ENCODE measurements around the gene HS3ST6. TPM values are rescaled to one million over a fixed set of nuclear protein-coding genes. Genes with fewer than 3 reads are reported as not detected.
A peak's percentile ranks its signal among the peaks of the same experiment; 100 is the strongest.

Gene HS3ST6
- polyA plus RNA-seq, 1 experiment, result not detected

- TF ChIP-seq, protein P1, sequence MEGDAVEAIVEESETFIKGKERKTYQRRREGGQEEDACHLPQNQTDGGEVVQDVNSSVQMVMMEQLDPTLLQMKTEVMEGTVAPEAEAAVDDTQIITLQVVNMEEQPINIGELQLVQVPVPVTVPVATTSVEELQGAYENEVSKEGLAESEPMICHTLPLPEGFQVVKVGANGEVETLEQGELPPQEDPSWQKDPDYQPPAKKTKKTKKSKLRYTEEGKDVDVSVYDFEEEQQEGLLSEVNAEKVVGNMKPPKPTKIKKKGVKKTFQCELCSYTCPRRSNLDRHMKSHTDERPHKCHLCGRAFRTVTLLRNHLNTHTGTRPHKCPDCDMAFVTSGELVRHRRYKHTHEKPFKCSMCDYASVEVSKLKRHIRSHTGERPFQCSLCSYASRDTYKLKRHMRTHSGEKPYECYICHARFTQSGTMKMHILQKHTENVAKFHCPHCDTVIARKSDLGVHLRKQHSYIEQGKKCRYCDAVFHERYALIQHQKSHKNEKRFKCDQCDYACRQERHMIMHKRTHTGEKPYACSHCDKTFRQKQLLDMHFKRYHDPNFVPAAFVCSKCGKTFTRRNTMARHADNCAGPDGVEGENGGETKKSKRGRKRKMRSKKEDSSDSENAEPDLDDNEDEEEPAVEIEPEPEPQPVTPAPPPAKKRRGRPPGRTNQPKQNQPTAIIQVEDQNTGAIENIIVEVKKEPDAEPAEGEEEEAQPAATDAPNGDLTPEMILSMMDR (IDR thresholded peaks at IDR 0.05; ENCODE audit: insufficient read depth, low read depth, low read length), result no peak
- ChIA-PET CTCF (interaction anchor here (0.6 to 4.5 kb wide), 26 partner anchors 8 to 311 kb away, joined by 3 to 48 read pairs (median 5); partner anchors contain the start of genes MEIOB, MSRB1 and RPS2), POLR2A (interaction anchor here (0.6 kb wide), 1 partner anchor 211 kb away, joined by 3 read pairs; no protein-coding TSS in a partner anchor)
- no peak for DNase-seq (ENCODE audit: low read depth)
- Histone ChIP-seq H3K4me3 (ENCODE audit: low read depth, low read length) (peak overlapping the region; percentile 54), H3K36me3 (ENCODE audit: control insufficient read depth, insufficient read depth, low read length) (no peaks in the 10 kb centered on the region), H3K27me3 (ENCODE audit: control insufficient read depth, insufficient read depth, low read length) (no peaks in the 10 kb centered on the region)
Measured at GRCh38 chr16:1929105-1929504, 10.9 kb upstream of the HS3ST6 start.

- ChIA-PET CTCF (no interaction called here), POLR2A (no interaction called here)
- Histone ChIP-seq H3K27me3 (ENCODE audit: control insufficient read depth, insufficient read depth, low read length) (peaks cover 8% of the 10 kb centered on the region), H3K4me3 (ENCODE audit: low read depth, low read length) (no peak overlapping the region), H3K36me3 (ENCODE audit: control insufficient read depth, insufficient read depth, low read length) (no peaks in the 10 kb centered on the region)
- TF ChIP-seq, protein P1 (IDR thresholded peaks at IDR 0.05; ENCODE audit: insufficient read depth, low read depth, low read length), result no peak
- no peak for DNase-seq (ENCODE audit: low read depth)
Measured at GRCh38 chr16:1926271-1926670, 8.1 kb upstream of the HS3ST6 start.

DNA sequence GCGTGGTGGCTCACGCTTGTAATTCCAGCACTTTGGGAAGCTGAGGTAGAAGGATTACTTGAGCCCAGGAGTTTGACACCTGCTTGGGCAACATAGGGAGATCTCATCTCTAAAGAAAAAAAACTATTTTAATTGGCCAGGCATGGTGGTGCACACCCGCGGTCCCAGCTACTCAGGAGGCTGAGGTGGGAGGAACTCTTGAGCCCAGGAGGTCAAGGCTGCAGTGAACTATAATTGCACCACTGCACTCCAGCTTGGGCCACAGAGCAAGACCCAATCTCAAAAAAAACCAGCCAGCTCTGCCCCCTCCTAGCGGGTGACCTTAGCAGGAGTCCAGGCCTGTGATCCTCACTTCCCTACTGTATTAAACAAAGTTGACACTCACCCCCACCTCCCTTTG is 5.9 kb upstream of the HS3ST6 start:
- Histone ChIP-seq H3K27me3 (ENCODE audit: control insufficient read depth, insufficient read depth, low read length) (peaks cover 23% of the 10 kb centered on the region), H3K4me3 (ENCODE audit: low read depth, low read length) (no peak overlapping the region), H3K36me3 (ENCODE audit: control insufficient read depth, insufficient read depth, low read length) (no peaks in the 10 kb centered on the region)
- TF ChIP-seq, protein P1 (IDR thresholded peaks at IDR 0.05; ENCODE audit: insufficient read depth, low read depth, low read length), result no peak
- POLR2A ChIA-PET, result no interaction called here
- no peak for DNase-seq (ENCODE audit: low read depth)
- CTCF ChIA-PET, result interaction anchor here (1.4 to 2.7 kb wide), 4 partner anchors 9 to 60 kb away, joined by 4 to 23 read pairs (median 7); no protein-coding TSS in a partner anchor

DNA sequence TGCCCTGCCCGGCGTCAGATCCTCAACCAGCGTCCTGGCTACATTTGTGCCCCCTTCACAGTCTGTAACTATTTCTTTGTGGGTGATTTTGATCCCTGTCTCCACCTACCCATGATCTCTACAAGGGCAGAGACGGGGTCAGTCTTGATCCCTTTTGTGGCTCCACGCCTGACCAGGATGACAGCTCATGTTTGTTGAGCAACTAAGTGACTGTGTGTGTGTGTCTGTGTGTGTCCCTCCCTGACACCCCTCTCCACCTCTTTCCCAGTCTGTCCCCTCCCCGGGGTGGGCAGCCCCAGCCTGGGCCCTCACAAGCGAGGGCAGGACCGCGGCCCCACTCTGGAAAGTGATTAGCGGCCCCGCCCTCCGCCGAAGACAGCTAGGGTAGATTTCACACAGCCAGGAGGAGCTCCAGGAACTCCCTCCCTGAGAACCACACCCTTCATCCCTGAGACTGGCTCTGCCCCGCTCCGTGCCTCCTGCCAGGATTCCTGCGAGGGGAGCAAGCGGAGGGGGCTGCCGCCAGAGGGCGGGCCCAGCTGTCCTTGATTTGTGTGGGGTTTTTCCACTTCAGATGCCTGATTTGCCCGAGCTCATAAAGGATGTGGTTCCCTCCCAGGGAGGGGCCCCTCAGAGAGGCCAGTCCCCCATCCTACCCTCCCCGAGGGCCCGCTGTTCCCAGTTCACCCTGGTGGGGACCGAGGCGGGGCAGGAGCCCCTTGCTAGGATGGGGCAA is 5.3 kb upstream of the HS3ST6 start:
- peaks cover 28% of the 10 kb centered on the region for H3K27me3 ChIP-seq (ENCODE audit: control insufficient read depth, insufficient read depth, low read length)
- H3K36me3 ChIP-seq (ENCODE audit: control insufficient read depth, insufficient read depth, low read length), result no peaks in the 10 kb centered on the region
- CTCF ChIA-PET, result interaction anchor here (1.4 to 2.7 kb wide), 4 partner anchors 9 to 59 kb away, joined by 4 to 23 read pairs (median 7); no protein-coding TSS in a partner anchor
- H3K4me3 ChIP-seq (ENCODE audit: low read depth, low read length), result no peak overlapping the region
- POLR2A ChIA-PET, result interaction anchor here (0.5 kb wide), 1 partner anchor 41 kb away, joined by 15 read pairs; the partner anchor contains the start of gene RPS2
- TF ChIP-seq, protein P1 (IDR thresholded peaks at IDR 0.05; ENCODE audit: insufficient read depth, low read depth, low read length), result peak; percentile 55
- peak; percentile 34 for DNase-seq (ENCODE audit: low read depth)

DNA sequence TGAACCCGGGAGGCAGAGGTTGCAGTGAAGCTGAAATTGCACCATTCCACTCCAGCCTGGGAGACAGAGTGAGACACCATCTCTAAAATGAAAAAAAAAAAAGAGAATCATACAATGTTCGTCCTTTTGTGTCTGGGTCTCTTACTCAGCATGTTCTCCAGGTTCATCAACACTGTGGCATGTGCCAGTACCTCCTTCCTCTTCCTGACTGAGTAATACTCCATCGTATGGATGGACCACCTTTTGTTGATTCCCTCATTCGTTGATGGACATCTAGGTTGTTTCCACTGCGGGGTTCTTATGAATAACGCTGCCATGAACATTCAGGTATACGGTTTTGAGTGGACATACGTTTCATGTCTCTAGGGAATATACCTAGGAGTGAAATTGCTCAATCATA is 4.1 kb upstream of the HS3ST6 start:
- H3K4me3 ChIP-seq (ENCODE audit: low read depth, low read length), result no peak overlapping the region
- POLR2A ChIA-PET, result no interaction called here
- TF ChIP-seq, protein P1 (IDR thresholded peaks at IDR 0.05; ENCODE audit: insufficient read depth, low read depth, low read length), result no peak
- peaks cover 33% of the 10 kb centered on the region for H3K27me3 ChIP-seq (ENCODE audit: control insufficient read depth, insufficient read depth, low read length)
- no peak for DNase-seq (ENCODE audit: low read depth)
- CTCF ChIA-PET, result interaction anchor here (2.0 to 2.7 kb wide), 2 partner anchors 15 to 58 kb away, joined by 10 to 23 read pairs; no protein-coding TSS in a partner anchor
- no peaks in the 10 kb centered on the region for H3K36me3 ChIP-seq (ENCODE audit: control insufficient read depth, insufficient read depth, low read length)

Data from BJ (cell line).